Pons (tissue), 1 donor: ENCODE data around the gene CACNB1.
"Not testable (repeated sequence)": the region's sequence is repeated elsewhere in the genome, so short reads cannot be mapped to it uniquely, and the experiment has no call there.

ENCODE experiments used
- DNase-seq: peaks from one replicate; pipeline ENCODE4 v3.0.0-alpha.2; 2016; ENCODE audit warnings: low spot score

The CACNB1 gene

DNA sequence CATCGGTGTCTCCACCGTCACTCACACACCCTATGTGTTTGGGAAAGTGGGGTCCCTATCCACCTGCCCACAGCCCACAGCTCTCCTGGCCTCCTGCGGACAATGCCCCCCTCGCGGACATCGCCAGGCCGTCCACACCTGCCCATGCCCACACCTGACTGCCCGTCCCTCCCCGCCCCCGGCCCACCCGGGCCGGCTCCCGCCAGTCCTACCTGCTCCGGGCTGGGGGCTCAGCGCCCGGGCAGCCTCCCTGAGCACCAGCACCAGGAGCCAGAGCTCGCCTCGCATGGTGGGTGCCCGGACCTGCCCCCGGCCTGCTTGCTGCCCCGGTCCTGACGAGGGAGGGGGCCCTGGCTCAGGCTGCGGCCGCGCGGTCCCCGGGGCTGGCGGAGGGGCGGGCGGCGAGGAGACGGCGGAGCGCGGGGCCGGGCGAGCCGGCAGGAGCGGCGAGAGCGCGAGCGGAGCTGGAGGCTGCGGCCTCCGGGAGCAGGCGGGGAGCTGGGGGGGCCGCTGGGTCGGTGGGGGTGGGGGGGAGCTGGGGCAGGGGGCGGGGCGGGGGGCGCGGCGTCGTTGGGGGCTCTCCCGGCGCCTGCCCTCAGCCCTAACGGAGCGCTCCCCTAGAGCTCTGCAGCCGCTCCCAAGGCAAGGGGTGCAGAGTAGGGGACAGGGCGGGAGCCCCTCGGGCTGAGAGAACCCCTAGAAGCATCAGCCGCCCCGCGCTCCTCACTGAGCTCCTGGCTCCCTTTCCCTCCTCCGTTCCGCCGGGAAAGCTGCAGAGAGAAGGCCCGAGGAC, 46.1 kb downstream of the CACNB1 start, which contains the start of gene PLXDC1:
Gene PLXDC1, minus strand, starts transcription at position 488 of the 793 bp plus-strand sequence. Its CDS starts 200 bp downstream, at position 288.
- no peak for DNase-seq

GRCh38 chr17:39150795-39151149, 46.7 kb downstream of the CACNB1 start:
- no peak for DNase-seq

GRCh38 chr17:39150104-39150634, 47.3 kb downstream of the CACNB1 start:
- no peak for DNase-seq

DNA sequence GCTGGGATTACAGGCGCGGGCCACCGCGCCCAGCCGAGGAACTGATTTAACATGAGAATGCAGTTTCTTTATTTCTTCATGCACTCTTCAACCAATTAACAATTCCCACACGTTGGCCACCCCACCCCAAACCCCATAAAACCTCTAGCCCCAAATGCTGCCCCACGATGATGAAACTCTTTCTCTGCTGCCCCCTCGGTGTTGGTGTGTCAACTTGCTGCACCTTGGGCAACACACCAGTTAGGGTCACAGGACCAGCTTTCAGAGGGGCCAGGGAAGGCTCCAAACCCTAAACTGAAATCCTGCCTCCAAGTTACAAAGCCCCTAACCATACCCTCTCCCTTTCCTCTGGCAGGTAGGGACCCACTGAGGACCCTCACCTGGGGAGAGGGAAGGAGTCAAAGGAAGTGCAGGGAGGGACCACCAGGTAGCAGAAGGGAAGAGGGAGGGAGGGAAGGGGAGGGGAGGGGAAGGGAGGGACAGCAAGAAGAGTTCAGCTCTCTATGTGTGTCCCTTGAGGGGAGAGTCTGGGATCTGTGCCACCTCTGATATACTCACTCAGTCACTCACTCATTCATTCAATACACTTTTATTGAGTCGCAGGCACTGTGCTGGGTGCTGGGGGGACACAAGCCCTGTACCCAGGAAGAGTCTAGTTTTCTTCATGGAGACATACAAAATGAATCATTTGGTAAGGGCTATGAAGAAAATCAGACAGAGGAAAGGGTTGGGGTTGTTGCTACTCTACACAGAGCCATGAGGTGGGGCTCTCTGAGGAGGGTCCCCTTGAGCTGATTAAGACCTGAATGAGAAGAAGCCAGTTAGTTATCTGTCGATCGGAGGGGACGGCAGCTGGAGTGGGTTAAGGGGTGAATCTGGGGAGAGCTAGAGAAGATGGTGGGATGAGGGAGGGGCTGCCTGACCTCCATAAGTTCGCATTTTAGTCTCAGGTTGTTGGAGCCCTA, 50.0 kb downstream of the CACNB1 start:
- DNase-seq = no peak

GRCh38 chr17:39146273-39146672, 51.2 kb downstream of the CACNB1 start:
- DNase-seq = no peak

DNA sequence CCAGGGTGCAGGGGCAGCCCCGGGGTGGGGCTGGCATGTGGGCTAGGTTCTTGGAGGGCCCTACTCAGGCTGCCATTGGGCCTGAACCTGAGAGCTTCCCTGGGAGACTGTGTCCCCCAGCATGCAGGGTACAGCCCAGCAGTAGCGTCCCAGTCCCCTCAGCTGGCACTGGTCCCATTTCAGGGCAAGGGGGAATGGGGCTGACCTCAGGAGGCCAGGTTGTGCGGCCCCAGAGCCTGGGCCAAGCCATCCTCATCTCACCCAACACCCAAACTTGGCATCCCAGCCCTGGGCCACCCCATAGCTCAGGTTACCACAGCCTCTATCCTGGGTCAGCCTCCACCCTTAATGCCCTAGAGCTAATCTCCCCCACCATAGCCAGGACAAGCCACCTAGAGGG, 52.3 kb downstream of the CACNB1 start:
- DNase-seq = no peak

DNA sequence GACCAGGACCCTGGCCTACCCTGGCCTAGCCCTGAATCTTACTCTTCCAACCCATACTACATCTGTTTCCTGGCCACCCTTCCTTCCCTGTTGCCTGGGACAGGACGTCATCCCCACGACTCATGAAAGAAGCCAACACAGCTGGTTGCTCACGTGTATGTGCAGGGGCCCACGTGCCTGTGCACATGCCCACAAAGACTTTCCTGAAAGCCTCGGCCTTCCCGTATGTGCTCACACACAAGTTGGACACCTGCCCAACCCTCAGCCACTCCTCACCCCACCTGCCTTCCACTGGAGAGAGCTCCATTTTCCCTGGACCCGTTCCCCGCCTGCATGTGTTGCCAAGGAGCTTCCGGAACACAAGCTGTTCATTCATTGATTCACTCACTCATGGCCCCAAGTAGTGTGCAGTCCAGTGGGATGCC, 53.0 kb downstream of the CACNB1 start:
- DNase-seq = no peak

DNA sequence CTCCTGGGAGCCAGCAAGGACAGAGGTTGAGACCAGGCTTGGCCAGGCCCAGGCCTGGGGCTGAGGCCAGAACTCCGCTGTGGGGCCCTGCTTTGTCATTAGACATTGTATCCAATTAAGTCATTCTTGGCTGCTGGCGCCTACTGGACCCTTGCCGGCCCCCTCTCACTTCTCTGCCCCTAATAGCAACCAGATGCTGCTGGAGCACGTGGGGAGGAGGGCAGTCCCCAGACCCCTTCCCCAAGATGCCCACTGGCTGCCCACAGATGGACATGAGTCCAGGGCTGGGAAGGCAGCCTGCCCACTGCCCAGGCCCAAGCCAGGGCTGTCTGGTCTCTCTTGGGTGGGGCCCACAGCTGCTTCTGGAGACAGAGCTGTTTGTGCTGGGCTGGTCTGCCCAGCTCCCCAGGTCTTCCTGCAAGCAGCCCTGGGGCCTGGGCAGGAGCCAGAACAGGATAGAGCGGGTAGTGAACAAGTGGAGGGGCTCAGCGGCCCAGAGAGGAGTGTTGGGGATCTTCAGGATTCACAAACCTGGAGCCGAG, 53.8 kb downstream of the CACNB1 start:
- DNase-seq = no peak

GRCh38 chr17:39141915-39142664, 55.4 kb downstream of the CACNB1 start:
- DNase-seq = no peak

DNA sequence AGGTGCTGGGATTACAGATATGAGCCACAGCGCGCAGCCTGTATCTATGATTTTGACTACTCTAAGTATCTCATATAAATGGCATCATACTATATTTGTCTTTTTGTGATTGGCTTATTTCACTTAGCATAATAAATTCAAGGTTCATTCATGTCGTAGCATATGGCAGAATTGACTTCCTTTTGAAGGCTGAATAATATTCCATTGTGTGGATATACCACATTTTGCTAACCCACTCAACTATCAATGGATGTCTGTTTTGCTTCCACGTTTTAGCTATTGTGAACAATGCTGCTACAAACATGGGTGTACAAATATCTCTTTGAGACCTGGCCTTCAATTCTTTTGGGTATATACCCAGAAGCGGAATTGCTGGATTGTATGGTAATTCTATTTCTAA, 56.2 kb downstream of the CACNB1 start:
- DNase-seq = no peak

DNA sequence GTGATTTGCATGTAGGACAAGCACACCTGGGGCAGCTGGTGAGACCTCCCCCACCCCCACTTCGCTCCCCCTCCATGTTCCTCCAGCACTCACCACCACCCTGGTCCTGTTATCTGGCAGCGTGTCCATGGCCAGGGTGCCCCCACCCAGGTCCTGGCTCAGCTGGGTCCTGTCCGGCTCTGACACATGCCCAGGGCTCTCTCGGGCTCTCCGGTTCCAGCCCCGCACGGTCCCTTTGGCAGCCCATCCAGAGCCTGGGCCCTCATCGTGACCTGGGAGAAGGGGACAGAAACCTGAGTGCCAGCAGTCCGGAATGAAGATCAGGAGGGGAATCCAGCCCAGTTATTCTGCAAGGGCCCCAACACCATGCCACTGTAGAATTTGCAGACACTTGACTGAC, 57.9 kb downstream of the CACNB1 start:
- DNase-seq = no peak

- no peak for DNase-seq
Measured at GRCh38 chr17:39139161-39139511, 58.3 kb downstream of the CACNB1 start.

- DNase-seq = no peak
Measured at GRCh38 chr17:39138431-39139160, 58.9 kb downstream of the CACNB1 start.

GRCh38 chr17:39134878-39135277, 62.6 kb downstream of the CACNB1 start:
- no peak for DNase-seq

DNA sequence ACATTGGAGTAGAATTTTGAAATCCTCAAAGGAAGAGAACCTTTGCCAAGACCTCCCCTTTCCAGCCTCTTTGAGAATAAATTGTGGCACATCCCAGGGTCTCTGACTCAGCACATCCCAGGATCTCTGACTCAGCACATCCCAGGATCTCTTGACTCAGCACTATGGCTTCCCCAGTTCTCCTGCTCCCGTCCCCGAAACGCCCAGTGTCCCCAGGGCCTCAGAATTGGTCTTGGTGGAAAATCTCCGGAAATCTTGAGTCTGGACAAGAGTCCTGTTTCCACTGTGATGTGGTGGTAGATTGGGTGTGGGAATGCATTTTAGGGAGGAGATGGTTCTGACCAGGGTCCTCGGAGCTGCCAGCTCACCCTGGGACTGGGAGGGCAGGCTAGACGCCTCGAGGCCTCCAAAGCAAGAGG, 65.3 kb downstream of the CACNB1 start:
- DNase-seq = no peak

DNA sequence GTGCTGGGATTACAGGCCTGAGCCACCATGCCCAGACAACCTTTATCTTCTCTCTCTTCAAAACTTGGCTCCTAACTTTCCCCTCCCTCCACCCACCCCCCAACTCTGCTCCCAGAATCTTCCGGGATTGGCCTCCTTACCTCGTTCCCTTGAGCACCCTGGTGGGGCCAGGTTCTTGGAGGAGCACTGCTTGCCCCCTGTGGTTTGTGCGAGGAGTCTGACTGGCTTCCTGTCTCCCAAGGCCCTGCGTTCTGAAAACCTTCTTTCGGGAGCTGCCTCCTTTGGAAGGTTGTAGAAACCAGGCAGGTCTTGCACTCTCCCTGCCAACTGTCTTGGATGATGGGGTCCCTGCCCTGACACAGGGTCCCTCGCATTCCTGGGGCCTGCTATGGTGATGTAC, 65.9 kb downstream of the CACNB1 start:
- no peak for DNase-seq

- no peak for DNase-seq
Measured at GRCh38 chr17:39130205-39130604, 67.3 kb downstream of the CACNB1 start.

DNA sequence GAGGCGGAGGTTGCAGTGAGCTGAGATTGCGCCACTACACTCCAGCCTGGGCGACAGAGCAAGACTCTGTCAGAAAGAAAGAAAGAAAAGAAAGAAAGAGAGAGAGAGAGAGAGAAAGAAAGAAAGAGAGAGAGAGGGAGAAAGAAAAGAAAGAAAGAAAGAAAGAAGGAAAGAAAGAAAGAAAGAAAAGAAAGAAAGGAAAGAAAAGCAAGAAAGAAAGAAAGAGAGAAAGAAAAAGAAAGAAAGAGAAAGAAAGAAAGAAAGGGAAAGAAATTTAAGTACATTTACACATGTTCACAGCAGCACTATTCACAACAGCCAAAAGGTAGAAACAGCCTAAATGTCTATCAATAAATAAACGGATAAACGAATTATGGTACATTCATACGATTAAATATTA, 67.9 kb downstream of the CACNB1 start:
- DNase-seq = not testable (repeated sequence)

DNA sequence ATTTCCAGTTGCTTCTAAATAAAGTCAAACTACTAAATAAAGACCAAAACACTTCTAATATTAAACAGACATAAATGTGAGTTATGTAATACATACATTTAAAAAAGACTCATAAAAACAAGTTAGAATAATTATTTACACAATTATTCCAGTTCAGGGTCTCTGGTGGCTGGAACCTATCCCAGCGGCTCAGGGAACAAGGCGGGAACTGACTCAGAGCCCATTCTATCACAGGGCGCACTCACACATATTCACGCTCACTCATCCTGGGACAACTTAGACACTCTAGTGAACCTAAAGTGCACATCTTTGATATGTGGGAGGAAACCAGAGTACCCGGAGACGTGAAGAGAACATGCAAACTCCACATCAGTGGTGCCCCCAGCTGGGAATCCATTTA, 71.0 kb downstream of the CACNB1 start:
- DNase-seq = no peak

- no peak for DNase-seq
Measured at GRCh38 chr17:39125143-39125875, 72.2 kb downstream of the CACNB1 start.
